Left cardiac atrium (tissue), 4 donors: ENCODE results near the gene TBC1D3D. TPM values are rescaled to one million over a fixed set of nuclear protein-coding genes. Genes with fewer than 3 reads are reported as not detected.
"Not testable (repeated sequence)": the region's sequence is repeated elsewhere in the genome, so short reads cannot be mapped to it uniquely, and the experiment has no call there.

Experiments used
- ATAC-seq, 2 donors: fragments of 200-7000 bp; cut with Tn5 transposase; one replicate each; pipeline ENCODE4 v1.9.1; 2020; ENCODE audit warnings: mild to moderate bottlenecking in 2 of 2, moderate library complexity in 2 of 2
- DNase-seq: peaks from one replicate; pipeline ENCODE4 v3.0.0-alpha.2; 2020
- intact Hi-C, 2 donors: fragments of 100-400 bp; cut with DNase I; formaldehyde crosslinking; loops; one replicate each; pipeline versions ENCODE4 v1.14.1 to v1.15.1; 2022 to 2023
- long read RNA-seq: library from polyadenylated mRNA; unstranded; transcript quantifications from one replicate; pipeline ENCODE4 v2.0.0, GENCODE V29; 2021
- total RNA-seq, 2 donors: library from RNA; stranded (reverse); fragmentation: NEBNext Ultra II Directional; extraction: Animal tissue kit (Norgen Biotek cat#: 25700); gene quantifications; one replicate each; pipeline ENCODE4 v1.2.1, GENCODE V29; 2021
- donor health status: DM: no; HTN: yes; CAD: no.
- donor health status: DM: no; HTN: yes; CAD: no; lungs with severe emphysema.
- donor health status: DM: yes; HTN: yes; CAD: no.
- donor health status: Dilated cardiomyopathy.

The TBC1D3D gene
- total RNA-seq: under 1 TPM; 0.41 to 0.89 TPM
- long read RNA-seq: 0 reads

DNA sequence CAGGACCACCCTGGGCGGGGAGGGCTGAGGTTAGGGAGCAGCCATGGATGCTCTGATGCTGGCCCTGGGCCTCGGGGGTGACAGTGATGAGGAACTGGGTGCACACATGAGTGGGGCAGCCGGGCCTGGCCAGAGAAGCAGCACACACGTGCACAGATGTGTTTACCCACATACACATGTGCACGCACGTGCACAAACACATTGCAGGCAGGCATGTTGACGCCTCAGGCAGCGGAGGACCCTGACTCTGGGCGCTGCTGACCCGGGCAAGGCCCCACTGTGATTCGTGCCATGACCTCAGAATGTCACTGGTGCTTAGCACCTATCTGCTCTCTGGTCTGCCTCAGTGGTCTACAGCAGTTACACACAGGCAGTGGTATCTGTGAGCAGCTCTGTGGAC lies at the start of gene TBC1D3D:
TSS of gene TBC1D3D (plus strand) at position 301 of the 400 bp plus-strand sequence. CDS start 1,585 bp downstream, outside the sequence.
- ATAC-seq, intact Hi-C loops, DNase-seq: not testable (repeated sequence)

DNA sequence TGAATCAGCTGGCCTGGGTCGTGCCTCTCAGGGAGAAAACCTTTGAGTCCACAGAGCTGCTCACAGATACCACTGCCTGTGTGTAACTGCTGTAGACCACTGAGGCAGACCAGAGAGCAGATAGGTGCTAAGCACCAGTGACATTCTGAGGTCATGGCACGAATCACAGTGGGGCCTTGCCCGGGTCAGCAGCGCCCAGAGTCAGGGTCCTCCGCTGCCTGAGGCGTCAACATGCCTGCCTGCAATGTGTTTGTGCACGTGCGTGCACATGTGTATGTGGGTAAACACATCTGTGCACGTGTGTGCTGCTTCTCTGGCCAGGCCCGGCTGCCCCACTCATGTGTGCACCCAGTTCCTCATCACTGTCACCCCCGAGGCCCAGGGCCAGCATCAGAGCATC lies 14.8 kb upstream of the TBC1D3D start, which contains the start of gene TBC1D3L:
TSS of gene TBC1D3L (minus strand) at position 101 of the 400 bp plus-strand sequence. CDS start 1,540 bp downstream, outside the sequence.
- intact Hi-C loops, DNase-seq, ATAC-seq: not testable (repeated sequence)

Other genes with a start within 250 kb of the TBC1D3D start
- gene TBC1D3K, start 79.6 kb upstream of the TBC1D3D start, total RNA-seq: not detected
- 1 to 10 TPM; 5.3 to 6.7 TPM for gene TBC1D3L, start 14.9 kb upstream of the TBC1D3D start, total RNA-seq
- gene TBC1D3C, start 64.7 kb downstream of the TBC1D3D start, total RNA-seq: under 1 TPM in 1 of 2 donors, not detected in 1; 0.32 TPM
- not detected for gene TBC1D3E, start 124.0 kb downstream of the TBC1D3D start, total RNA-seq
- gene TBC1D3, start 188.6 kb downstream of the TBC1D3D start, total RNA-seq: not detected